Effector CD4-positive, alpha-beta T cell (primary cell): ENCODE data around the gene GBF1.
A peak's percentile ranks its signal among the peaks of the same experiment; 100 is the strongest.

Source experiments
- DNase-seq: peaks from one replicate; pipeline ENCODE4 v3.0.0-alpha.2; 2020

Gene GBF1

GRCh38 chr10:102367441-102367840, 122.1 kb downstream of the GBF1 start:
- no peak for DNase-seq

GRCh38 chr10:102368077-102368476, 122.7 kb downstream of the GBF1 start:
- DNase-seq: no peak

- no peak for DNase-seq
Measured at GRCh38 chr10:102371295-102371694, 126.0 kb downstream of the GBF1 start.

- DNase-seq: no peak
Measured at GRCh38 chr10:102375250-102375649, 129.9 kb downstream of the GBF1 start.

GRCh38 chr10:102375867-102376266, 130.5 kb downstream of the GBF1 start:
- DNase-seq: no peak

- DNase-seq: no peak
Measured at GRCh38 chr10:102376901-102377300, 131.6 kb downstream of the GBF1 start.

- DNase-seq: no peak
Measured at GRCh38 chr10:102379383-102379782, 134.1 kb downstream of the GBF1 start.

- DNase-seq: no peak
Measured at GRCh38 chr10:102381983-102382382, 136.7 kb downstream of the GBF1 start.

- no peak for DNase-seq
Measured at GRCh38 chr10:102382871-102383270, 137.5 kb downstream of the GBF1 start.

GRCh38 chr10:102384053-102384452, 138.7 kb downstream of the GBF1 start:
- no peak for DNase-seq

GRCh38 chr10:102384606-102385429, 139.5 kb downstream of the GBF1 start:
- DNase-seq: no peak

GRCh38 chr10:102389894-102390293, 144.6 kb downstream of the GBF1 start:
- DNase-seq: no peak

- no peak for DNase-seq
Measured at GRCh38 chr10:102392306-102392705, 147.0 kb downstream of the GBF1 start.

- DNase-seq: no peak
Measured at GRCh38 chr10:102393411-102394078, 148.2 kb downstream of the GBF1 start.

GRCh38 chr10:102394079-102394800, 148.9 kb downstream of the GBF1 start:
- peak; percentile 99 for DNase-seq

- peak; percentile 53 for DNase-seq
Measured at GRCh38 chr10:102394801-102395399, 149.6 kb downstream of the GBF1 start.

GRCh38 chr10:102395400-102396316, 150.3 kb downstream of the GBF1 start, which contains the start of gene NFKB2:
TSS of gene NFKB2 (plus strand) at chr10:102395705. CDS start at chr10:102395960, 255 bp downstream.
- peak; percentile 89 for DNase-seq

- DNase-seq: no peak
Measured at GRCh38 chr10:102396317-102396650, 151.0 kb downstream of the GBF1 start.

- DNase-seq: no peak
Measured at GRCh38 chr10:102396730-102397151, 151.4 kb downstream of the GBF1 start.

- DNase-seq: no peak
Measured at GRCh38 chr10:102397222-102398171, 152.2 kb downstream of the GBF1 start.
